Activated T-cell treated with anti-CD3 and anti-CD28 coated beads, Interleukin-2, amount 50 U/mL, for 4 hours (primary cell): ENCODE measurements around the gene NCOR1. TPM values are rescaled to one million over a fixed set of nuclear protein-coding genes. Genes with fewer than 3 reads are reported as not detected.

Experiments used
- ATAC-seq, 2 donors: fragments of 200-7000 bp; cut with Tn5 transposase; one replicate each; pipeline ENCODE4 v1.10.0; 2021
- DNase-seq: peaks from one replicate; pipeline ENCODE4 v3.0.0-alpha.2; 2020
- H3K27me3 Mint-ChIP-seq: one replicate; pipeline ENCODE4 v1.8.0; 2021; ENCODE audit warnings: low read depth, mixed read lengths
- H3K36me3 Mint-ChIP-seq: one replicate; pipeline ENCODE4 v1.8.0; 2022; ENCODE audit warnings: mixed read lengths; ENCODE audit not compliant: insufficient read depth
- H3K4me1 Mint-ChIP-seq: one replicate; pipeline ENCODE4 v1.8.0; 2021; ENCODE audit warnings: low read depth, mixed read lengths
- H3K4me3 Mint-ChIP-seq: one replicate; pipeline ENCODE4 v1.8.0; 2021; ENCODE audit warnings: mild to moderate bottlenecking, moderate library complexity, mixed read lengths
- H3K9me3 Mint-ChIP-seq: one replicate; pipeline ENCODE4 v1.8.0; 2021; ENCODE audit warnings: mixed read lengths
- total RNA-seq, 3 donors: library from RNA; stranded (reverse); gene quantifications; one replicate each; pipeline ENCODE4 v1.2.1, GENCODE V29; 2021

The NCOR1 gene
- total RNA-seq, 3 donors from 2014 or later = 86.4 to 107 (median 92.2) TPM

- no peaks in the 10 kb centered on the region for H3K27me3 Mint-ChIP-seq
- H3K9me3 Mint-ChIP-seq = no peaks in the 10 kb centered on the region
- peak within 1 kb of the TSS; percentile 94 for H3K4me3 Mint-ChIP-seq
- H3K36me3 Mint-ChIP-seq = peaks cover 36% of the 10 kb centered on the region
- DNase-seq = peak; percentile 91
- peaks cover 20% of the 10 kb centered on the region for H3K4me1 Mint-ChIP-seq
- peak; percentile 92 to 94 for ATAC-seq
These were observed 216.0 kb downstream of the NCOR1 start, which contains the start of the genes TTC19 and ZSWIM7 for GRCh38 chr17:15999141-15999973. Gene TTC19, plus strand, starts transcription at chr17:15999824. Its CDS starts 25 bp downstream, at chr17:15999849. Gene ZSWIM7, minus strand, starts transcription at chr17:15999704. Its CDS starts 110 bp downstream, at chr17:15999594.

- Mint-ChIP-seq H3K27me3 (no peaks in the 10 kb centered on the region), H3K9me3 (no peaks in the 10 kb centered on the region), H3K4me3 (peak overlapping the region; percentile 94), H3K4me1 (peaks cover 20% of the 10 kb centered on the region), H3K36me3 (peaks cover 28% of the 10 kb centered on the region)
- ATAC-seq = no peak
- DNase-seq = no peak
These were observed 217.2 kb downstream of the NCOR1 start for GRCh38 chr17:15998031-15998562.

GRCh38 chr17:15996322-15996721 is 219.0 kb downstream of the NCOR1 start:
- DNase-seq (no peak), ATAC-seq (no peak)
- Mint-ChIP-seq H3K9me3 (no peaks in the 10 kb centered on the region), H3K27me3 (no peaks in the 10 kb centered on the region), H3K4me1 (peaks cover 11% of the 10 kb centered on the region), H3K36me3 (peaks cover 14% of the 10 kb centered on the region), H3K4me3 (no peak overlapping the region)

- DNase-seq = no peak
- Mint-ChIP-seq H3K4me1 (peaks cover 18% of the 10 kb centered on the region), H3K9me3 (no peaks in the 10 kb centered on the region), H3K36me3 (peaks cover 34% of the 10 kb centered on the region), H3K4me3 (no peak overlapping the region), H3K27me3 (no peaks in the 10 kb centered on the region)
- no peak for ATAC-seq
These were observed 233.4 kb downstream of the NCOR1 start for GRCh38 chr17:15981646-15982580.

GRCh38 chr17:15981208-15981607 is 234.1 kb downstream of the NCOR1 start:
- DNase-seq = no peak
- peaks cover 33% of the 10 kb centered on the region for H3K36me3 Mint-ChIP-seq
- H3K9me3 Mint-ChIP-seq = no peaks in the 10 kb centered on the region
- H3K4me3 Mint-ChIP-seq = no peak overlapping the region
- ATAC-seq = peak; percentile 99 to 100
- no peaks in the 10 kb centered on the region for H3K27me3 Mint-ChIP-seq
- H3K4me1 Mint-ChIP-seq = peaks cover 18% of the 10 kb centered on the region

Other genes with a start within 250 kb of the NCOR1 start
- gene ZSWIM7, start 215.8 kb downstream of the NCOR1 start, total RNA-seq = 1 to 10 TPM; 7.2 to 9.7 (median 9.5) TPM
- 10 to 100 TPM; 28.5 to 34.6 (median 29.8) TPM for gene TTC19, start 215.7 kb downstream of the NCOR1 start, total RNA-seq
- 10 to 100 TPM; 32.7 to 44.7 (median 35.0) TPM for gene PIGL, start 1.7 kb upstream of the NCOR1 start, total RNA-seq
- gene CENPV, start 137.9 kb upstream of the NCOR1 start, total RNA-seq = 100 to 1,000 TPM in 2 of 3 donors, 10 to 100 TPM in 1; 78.4 to 122 (median 103) TPM
- 1,000 to 10,000 TPM; 1,915 to 2,057 (median 1,991) TPM for gene UBB, start 165.6 kb upstream of the NCOR1 start, total RNA-seq
- gene TRPV2, start 200.0 kb upstream of the NCOR1 start, total RNA-seq = 10 to 100 TPM; 24.7 to 34.0 (median 31.0) TPM